Activated CD4-positive, alpha-beta T cell treated with anti-CD3 and anti-CD28 coated beads for 48 hours (primary cell): Measurements from ENCODE around the gene EXOSC10.
A peak's percentile ranks its signal among the peaks of the same experiment; 100 is the strongest.

ENCODE experiments used
- DNase-seq: peaks from one replicate; pipeline ENCODE4 v3.0.0-alpha.2; 2020

EXOSC10 gene

GRCh38 chr1:11099310-11100148 is at the start of gene EXOSC10:
Gene EXOSC10 (minus strand): TSS chr1:11099869. CDS start chr1:11099831, 38 bp downstream.
- DNase-seq, result peak; percentile 97

- DNase-seq, result no peak
Observed at GRCh38 chr1:11147197-11147770, 47.6 kb upstream of the EXOSC10 start.

GRCh38 chr1:11145741-11146140 is 46.1 kb upstream of the EXOSC10 start:
- no peak for DNase-seq

GRCh38 chr1:11144570-11145256 is 45.0 kb upstream of the EXOSC10 start:
- DNase-seq, result no peak

- peak; percentile 8 for DNase-seq
Observed at GRCh38 chr1:11143907-11144306, 44.2 kb upstream of the EXOSC10 start.

GRCh38 chr1:11143401-11143800 is 43.7 kb upstream of the EXOSC10 start:
- no peak for DNase-seq

GRCh38 chr1:11142618-11143391 is 43.1 kb upstream of the EXOSC10 start:
- no peak for DNase-seq

- no peak for DNase-seq
Observed at GRCh38 chr1:11138952-11139351, 39.3 kb upstream of the EXOSC10 start.

GRCh38 chr1:11138029-11138428 is 38.4 kb upstream of the EXOSC10 start:
- DNase-seq, result no peak

- no peak for DNase-seq
Observed at GRCh38 chr1:11134898-11135266, 35.2 kb upstream of the EXOSC10 start.

- DNase-seq, result no peak
Observed at GRCh38 chr1:11134251-11134897, 34.7 kb upstream of the EXOSC10 start.

- DNase-seq, result no peak
Observed at GRCh38 chr1:11132563-11133293, 33.1 kb upstream of the EXOSC10 start.

- DNase-seq, result no peak
Observed at GRCh38 chr1:11131816-11132215, 32.1 kb upstream of the EXOSC10 start.

- no peak for DNase-seq
Observed at GRCh38 chr1:11130406-11130805, 30.7 kb upstream of the EXOSC10 start.

- no peak for DNase-seq
Observed at GRCh38 chr1:11129649-11130390, 30.2 kb upstream of the EXOSC10 start.

- no peak for DNase-seq
Observed at GRCh38 chr1:11126569-11126968, 26.9 kb upstream of the EXOSC10 start.

- DNase-seq, result no peak
Observed at GRCh38 chr1:11125931-11126330, 26.3 kb upstream of the EXOSC10 start.

GRCh38 chr1:11124965-11125364 is 25.3 kb upstream of the EXOSC10 start:
- DNase-seq, result no peak

- no peak for DNase-seq
Observed at GRCh38 chr1:11116318-11116717, 16.6 kb upstream of the EXOSC10 start.

GRCh38 chr1:11114966-11115365 is 15.3 kb upstream of the EXOSC10 start:
- no peak for DNase-seq
